GM12878 (cell line): ENCODE measurements around the gene CCDC27. TPM values are rescaled to one million over a fixed set of nuclear protein-coding genes. Genes with fewer than 3 reads are reported as not detected.

Source experiments
- ATAC-seq: fragments of 200-7000 bp; cut with Tn5 transposase; 3 replicates; pipeline ENCODE4 v1.9.1; 2020; ENCODE audit warnings: mild to moderate bottlenecking, moderate library complexity
- BruUV-seq: library from RNA; stranded (reverse); fragments of 400-500 nt; replicated peaks from 2 replicates; lab custom pipeline; 2021; lab: Mats Ljungman, UMichigan
- CTCF ChIA-PET: fragments of 300-600 bp; sonication (Branson Sonifier 250); formaldehyde crosslinking; extraction: SDS; loops from one replicate; lab custom pipeline; 2021; ENCODE audit warnings: inconsistent platforms; lab: Yijun Ruan, JAX
- POLR2A ChIA-PET: fragments of 350-600 bp; formaldehyde crosslinking; extraction: SDS; loops from one replicate; lab custom pipeline; 2021; ENCODE audit warnings: inconsistent platforms; lab: Charles Lee
- RAD21 ChIA-PET: fragments of 300-600 bp; sonication (Branson Sonifier 250); formaldehyde crosslinking; loops from one replicate; lab custom pipeline; 2023; ENCODE audit warnings: antibody characterized with exemption; ENCODE audit not compliant: unreplicated experiment; lab: Charles Lee
- SMC1A ChIA-PET: fragments of 300-600 bp; sonication (Branson Sonifier 250); formaldehyde crosslinking; loops from one replicate; lab custom pipeline; 2023; ENCODE audit not compliant: unreplicated experiment, uncharacterized antibody; lab: Charles Lee
- DNase-seq: peaks from one replicate; pipeline ENCODE4 v3.0.0-alpha.2; 2011; ENCODE audit warnings: low read depth, low spot score
- FAIRE-seq: peaks from 3 replicates; lab custom pipeline; 2011; peaks lifted over from hg19 to GRCh38; lab: Jason Lieb, UNC
- H2AFZ ChIP-seq: 2 replicates; pipeline ENCODE4 v1.6.0; 2011; ENCODE audit warnings: low read depth, low read length, control low read depth; ENCODE audit not compliant: control insufficient read depth
- H3K27ac ChIP-seq: 2 replicates; pipeline ENCODE4 v1.5.1; 2011; ENCODE audit warnings: control low read depth; ENCODE audit not compliant: control insufficient read depth, insufficient read depth
- H3K27me3 ChIP-seq, 2 experiments: replicated peaks in 1 of 2; 2 replicates each; pipeline versions ENCODE4 v1.6.0 to v1.6.1; 2011; ENCODE audit warnings: low read length in 1 of 2; ENCODE audit not compliant: control insufficient read depth in 2 of 2, insufficient read depth in 2 of 2
- H3K36me3 ChIP-seq, 2 experiments: 2 replicates each; pipeline ENCODE4 v1.5.1; 2011; ENCODE audit warnings: low read length in 1 of 2; ENCODE audit not compliant: control insufficient read depth in 2 of 2, insufficient read depth in 2 of 2
- H3K4me1 ChIP-seq: 2 replicates; pipeline ENCODE4 v1.6.1; 2011; ENCODE audit warnings: mild to moderate bottlenecking, low read length, moderate library complexity, mixed read lengths; ENCODE audit not compliant: control insufficient read depth, insufficient read depth
- H3K4me2 ChIP-seq: 2 replicates; pipeline ENCODE4 v1.6.0; 2011; ENCODE audit warnings: control low read depth; ENCODE audit not compliant: control insufficient read depth, insufficient read depth
- H3K4me3 ChIP-seq: fragments of 200-600 bp; sonication (generic); 2 replicates; pipeline ENCODE4 v1.5.1; 2016
- H3K79me2 ChIP-seq: 2 replicates; pipeline ENCODE4 v1.6.0; 2011; ENCODE audit warnings: low read length; ENCODE audit not compliant: control insufficient read depth, insufficient read depth
- H3K9ac ChIP-seq: 2 replicates; pipeline ENCODE4 v1.8.0; 2011; ENCODE audit warnings: low read length, control low read depth, mixed read lengths; ENCODE audit not compliant: control insufficient read depth, insufficient read depth
- H3K9me3 ChIP-seq: replicated peaks from 3 replicates; pipeline ENCODE4 v1.5.1; 2011; ENCODE audit warnings: mild to moderate bottlenecking, low read length; ENCODE audit not compliant: control insufficient read depth, insufficient read depth
- H4K20me1 ChIP-seq: 2 replicates; pipeline ENCODE4 v1.6.0; 2011; ENCODE audit not compliant: control insufficient read depth, insufficient read depth
- EZH2 ChIP-seq: IDR thresholded peaks from 2 replicates; pipeline ENCODE4 v1.6.1; 2012; ENCODE audit warnings: low read depth, mild to moderate bottlenecking, control low read depth, inconsistent platforms, low read length, borderline replicate concordance; ENCODE audit not compliant: control insufficient read depth
- JUNB ChIP-seq: IDR thresholded peaks from 2 replicates; pipeline ENCODE4 v1.6.1; 2016; ENCODE audit warnings: antibody characterized with exemption, mild to moderate bottlenecking
- PRDM15 ChIP-seq: fragments of 450-650 bp; formaldehyde crosslinking; IDR thresholded peaks from 2 replicates; pipeline ENCODE4 v1.4.0; 2020; ENCODE audit warnings: mild to moderate bottlenecking, moderate library complexity
- RAD21 ChIP-seq: IDR thresholded peaks from 2 replicates; pipeline ENCODE4 v1.6.1; 2011; ENCODE audit warnings: mild to moderate bottlenecking, low read depth, low read length, moderate library complexity; ENCODE audit not compliant: insufficient read depth
- RCOR1 ChIP-seq: conservative IDR thresholded peaks from 2 replicates; pipeline ENCODE4 v1.6.1; 2012; ENCODE audit warnings: low read depth, low read length, improper control_type of control experiment
- SMARCA5 ChIP-seq: fragments of 450-650 bp; IDR thresholded peaks from 2 replicates; pipeline ENCODE4 v1.6.1; 2017; ENCODE audit warnings: mild to moderate bottlenecking
- SP1 ChIP-seq: IDR thresholded peaks from one replicate; pipeline ENCODE4 v1.6.1; 2011; ENCODE audit warnings: low read depth, low read length
- USF2 ChIP-seq: IDR thresholded peaks from 2 replicates; pipeline ENCODE4 v1.6.1; 2011; ENCODE audit warnings: low read depth, low read length, improper control_type of control experiment, borderline replicate concordance
- WGBS: methylation state at CpG from one replicate; pipeline ENCODE4 v1.1.6; 2016; ENCODE audit warnings: low lambda C conversion rate; ENCODE audit not compliant: insufficient replicate concordance, insufficient coverage; ENCODE audit errors: missing lambda C conversion rate; 5-methylcytosine and 5-hydroxymethylcytosine counted together
- in situ Hi-C: fragments of 300-500 bp; cut with MboI; formaldehyde crosslinking; loops from 9 replicates; pipeline ENCODE4 v1.14.3; 2018; ENCODE audit warnings: mixed read lengths
- intact Hi-C: fragments of 100-400 bp; cut with micrococcal nuclease; formaldehyde crosslinking; loops from one replicate; pipeline ENCODE4 v1.14.2; 2022; ENCODE audit not compliant: unreplicated experiment
- polyA plus RNA-seq, 11 experiments: library from polyadenylated mRNA; depleted of rRNA in 4 of 11; unstranded in 6 of 11; stranded (reverse) in 5 of 11; fragments of >200 nt; fragmentation: Nextera tagmentation in 4 of 11; fragmentation: Illumina TruSeq in 1 of 11; extraction: Ambion mirVana in 4 of 11; extraction: Trizol in 1 of 11; gene quantifications; 1 replicate in 1 of 11; 2 replicates in 10 of 11; pipeline versions ENCODE4 v1.2.1 to v1.2.3, GENCODE V29; 2011 to 2016; ENCODE audit warnings: inconsistent platforms in 2 of 11, missing spikeins in 2 of 11, low read depth in 1 of 11
- total RNA-seq, 4 experiments: library from RNA; depleted of rRNA in 3 of 4; stranded (reverse); fragments of >200 nt in 3 of 4; fragmentation: Illumina TruSeq in 1 of 4; extraction: Trizol in 1 of 4; gene quantifications; 2 replicates each; pipeline versions ENCODE4 v1.2.1 to v1.2.3, GENCODE V29; 2013 to 2021

The CCDC27 gene
- total and polyA plus RNA-seq, 10 of the 15 experiments (the other 5 are each of a cell fraction or from before 2014, with no cell fraction given) = 0.05 TPM; not detected in 9

GRCh38 chr1:3814771-3815561 is 62.7 kb downstream of the CCDC27 start:
- Histone ChIP-seq H3K9me3 (no peaks in the 10 kb centered on the region), H3K4me2 (no peak overlapping the region), H3K4me1 (no peaks in the 10 kb centered on the region), H2AFZ (no peak overlapping the region), H3K4me3 (no peak overlapping the region), H3K27me3 (no peaks in the 10 kb centered on the region), H4K20me1 (no peaks in the 10 kb centered on the region), H3K27ac (no peak overlapping the region), H3K9ac (no peak overlapping the region), H3K36me3 (no peaks in the 10 kb centered on the region), H3K79me2 (no peaks in the 10 kb centered on the region)
- in situ Hi-C loops = no loop called here
- intact Hi-C loops = no loop called here
- POLR2A ChIA-PET = no interaction called here
- RAD21 ChIA-PET = no interaction called here
- ATAC-seq = no peak
- CTCF ChIA-PET = no interaction called here
- no TSS peak for BruUV-seq
- no peak for FAIRE-seq
- SMC1A ChIA-PET = no interaction called here
- 97% methylated on average over 42 of the region's 42 CpGs for WGBS
- no peak for DNase-seq
- TF ChIP-seq PRDM15 (CRISPR knock-in tag) (no peak), JUNB (no peak), SMARCA5 (no peak), EZH2 (no peak), USF2 (no peak), RAD21 (no peak), SP1 (no peak), RCOR1 (no peak)
